NCI-H748 (cell line): Measurements from ENCODE around the gene CCDC88C.
"Not testable (repeated sequence)": the region's sequence is repeated elsewhere in the genome, so short reads cannot be mapped to it uniquely, and the experiment has no call there.

Experiments
- DNase-seq: peaks from one replicate; lab custom pipeline; 2025; ENCODE audit not compliant: unreplicated experiment; lab: John Stamatoyannopoulos, UW

Gene CCDC88C

DNA sequence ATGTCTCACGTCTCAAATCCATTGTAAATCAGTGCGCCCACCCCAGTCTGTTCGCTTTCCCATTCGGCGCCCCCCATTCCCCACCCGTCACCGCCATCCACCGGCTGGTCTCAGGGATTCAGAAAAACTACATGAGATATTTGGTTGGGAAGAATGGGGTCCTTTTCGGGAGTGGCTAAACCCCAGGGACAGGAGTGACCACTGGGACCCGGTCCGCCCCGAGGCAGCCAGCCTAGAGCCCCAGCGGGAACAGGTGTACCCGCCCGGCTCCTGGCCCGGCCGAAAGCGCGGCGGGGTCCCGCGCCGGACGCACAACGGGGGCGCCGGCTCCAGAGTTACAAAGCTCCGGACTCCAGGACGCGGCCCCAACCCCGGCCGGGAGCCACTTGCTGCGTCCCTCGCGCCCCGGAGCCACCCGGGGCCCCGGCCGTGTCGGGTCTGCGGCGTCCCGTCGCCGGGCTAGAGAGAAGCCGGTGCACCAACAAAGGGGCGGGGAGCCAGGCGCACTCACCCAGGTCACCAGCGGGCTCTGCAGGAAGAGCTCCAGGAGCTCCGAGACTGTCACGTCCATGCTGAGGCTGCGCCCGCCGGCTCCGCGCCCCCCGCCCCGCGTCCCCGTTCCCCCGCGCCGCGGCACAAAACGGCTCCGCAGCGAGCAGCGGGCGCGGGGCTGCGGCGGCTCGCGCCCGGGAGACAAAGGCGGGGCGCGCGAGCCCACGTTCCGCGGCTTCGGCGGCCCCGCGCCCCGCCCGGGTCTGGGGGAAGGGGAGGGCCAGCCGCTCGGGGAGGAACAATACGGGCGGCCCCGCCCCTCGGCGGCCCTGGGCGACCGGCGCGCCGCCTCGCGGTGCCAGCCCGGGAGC, at the start of gene CCDC88C:
Gene CCDC88C, minus strand, starts transcription at position 701 of the 863 bp plus-strand sequence. Its CDS starts 130 bp downstream, at position 571.
- DNase-seq: peak; percentile 87

GRCh38 chr14:91466192-91466591, 48.6 kb upstream of the CCDC88C start:
- peak; percentile 64 for DNase-seq

GRCh38 chr14:91464615-91465205, 47.1 kb upstream of the CCDC88C start:
- DNase-seq: no peak

DNA sequence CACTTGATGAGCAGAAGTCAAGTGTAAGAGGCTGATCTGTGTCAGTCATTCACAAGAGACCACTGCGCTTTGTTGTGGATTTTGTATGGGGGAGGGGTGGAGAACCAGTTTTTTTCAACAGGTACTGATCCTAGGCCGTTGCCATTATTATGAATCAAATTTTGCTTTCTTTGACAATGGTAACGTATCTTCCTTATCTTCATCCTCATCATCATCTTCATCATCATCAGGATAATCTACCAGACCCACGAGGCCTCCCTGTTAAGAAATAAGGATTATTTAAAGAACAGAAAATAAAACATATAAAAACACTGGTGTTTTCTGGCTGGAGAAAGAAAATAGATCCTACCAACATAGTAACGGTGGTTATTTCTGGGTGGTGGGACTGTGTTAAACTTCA, 41.0 kb upstream of the CCDC88C start:
- DNase-seq: no peak

GRCh38 chr14:91456283-91456682, 38.7 kb upstream of the CCDC88C start:
- DNase-seq: no peak

GRCh38 chr14:91454580-91454979, 37.0 kb upstream of the CCDC88C start:
- no peak for DNase-seq

DNA sequence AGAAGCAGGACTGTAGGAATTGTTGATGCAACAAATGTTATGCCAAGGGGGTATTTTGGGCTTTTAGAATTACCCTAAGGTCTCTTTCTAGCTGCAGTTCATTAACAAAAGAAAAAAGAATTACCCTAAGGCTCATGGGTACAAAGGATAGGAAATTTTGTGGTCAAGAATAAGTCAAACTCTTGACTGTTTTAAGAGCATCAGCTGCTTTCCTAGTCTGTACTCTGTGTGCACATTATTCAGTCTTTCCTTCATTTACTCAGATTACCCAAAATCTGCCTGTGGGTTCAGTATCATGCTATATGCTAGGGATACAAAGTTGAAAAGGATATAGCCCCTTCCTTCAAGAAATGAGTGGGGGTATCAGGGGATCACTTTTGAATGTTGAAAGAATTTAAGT, 36.5 kb upstream of the CCDC88C start:
- DNase-seq: no peak

- DNase-seq: peak; percentile 16
Measured at GRCh38 chr14:91453744-91454143, 36.1 kb upstream of the CCDC88C start.

GRCh38 chr14:91444335-91445020, 26.9 kb upstream of the CCDC88C start:
- no peak for DNase-seq

DNA sequence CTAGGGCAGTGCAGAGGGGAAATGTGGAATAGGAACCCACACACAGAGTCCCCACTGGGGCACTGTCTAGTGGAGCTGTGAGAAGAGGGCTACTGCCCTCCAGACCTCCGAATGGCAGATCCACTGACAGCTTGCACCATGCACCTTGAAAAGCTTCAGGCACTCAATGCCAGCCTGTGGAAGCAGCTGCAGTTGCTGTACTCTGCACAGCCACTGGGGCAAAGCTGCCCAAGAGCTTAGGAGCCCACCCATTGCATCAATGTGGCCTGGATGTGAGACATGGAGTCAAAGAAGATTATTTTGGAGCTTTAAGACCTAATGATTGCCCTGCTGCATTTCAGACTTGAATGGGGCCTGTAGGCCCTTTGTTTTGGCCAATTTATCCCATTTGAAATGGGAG, 21.7 kb upstream of the CCDC88C start:
- DNase-seq: no peak

- no peak for DNase-seq
Measured at GRCh38 chr14:91438845-91439244, 21.2 kb upstream of the CCDC88C start.

DNA sequence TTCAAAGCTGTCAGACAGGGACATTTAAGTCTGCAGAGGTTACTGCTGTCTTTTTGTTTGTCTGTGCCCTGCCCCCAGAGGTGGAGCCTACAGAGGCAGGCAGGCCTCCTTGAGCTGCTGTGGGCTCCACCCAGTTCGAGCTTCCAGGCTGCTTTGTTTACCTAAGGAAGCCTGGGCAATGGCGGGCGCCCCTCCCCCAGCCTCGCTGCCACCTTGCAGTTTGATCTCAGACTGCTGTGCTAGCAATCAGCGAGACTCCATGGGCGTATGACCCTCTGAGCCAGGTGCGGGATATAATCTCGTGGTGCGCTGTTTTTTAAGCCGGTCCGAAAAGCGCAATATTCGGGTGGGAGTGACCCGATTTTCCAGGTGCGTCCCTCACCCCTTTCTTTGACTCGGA, 18.6 kb upstream of the CCDC88C start:
- DNase-seq: not testable (repeated sequence)

GRCh38 chr14:91429385-91429784, 11.8 kb upstream of the CCDC88C start:
- DNase-seq: no peak

DNA sequence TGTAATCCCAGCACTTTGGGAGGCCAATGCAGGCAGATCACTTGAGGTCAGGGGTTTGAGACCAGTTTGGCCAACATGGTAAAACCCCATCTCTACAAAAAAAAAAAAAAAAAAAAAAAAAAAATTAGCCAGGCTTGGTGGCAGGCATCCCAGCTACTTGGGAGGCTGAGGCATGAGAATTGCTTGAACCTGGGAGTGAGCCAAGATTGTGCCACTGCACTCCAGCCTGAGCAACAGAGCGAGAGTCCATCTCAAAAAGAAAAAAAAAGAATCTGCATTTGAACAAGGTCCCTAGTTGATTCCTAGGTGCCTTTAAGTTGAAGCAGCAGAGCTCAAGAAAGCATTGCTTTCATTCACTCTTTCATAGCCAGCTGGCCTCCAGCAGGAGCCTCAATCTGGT, 11.3 kb upstream of the CCDC88C start:
- DNase-seq: not testable (repeated sequence)

- not testable (repeated sequence) for DNase-seq
Measured at GRCh38 chr14:91425531-91425944, 7.9 kb upstream of the CCDC88C start.

- DNase-seq: no peak
Measured at GRCh38 chr14:91424813-91425530, 7.4 kb upstream of the CCDC88C start.

DNA sequence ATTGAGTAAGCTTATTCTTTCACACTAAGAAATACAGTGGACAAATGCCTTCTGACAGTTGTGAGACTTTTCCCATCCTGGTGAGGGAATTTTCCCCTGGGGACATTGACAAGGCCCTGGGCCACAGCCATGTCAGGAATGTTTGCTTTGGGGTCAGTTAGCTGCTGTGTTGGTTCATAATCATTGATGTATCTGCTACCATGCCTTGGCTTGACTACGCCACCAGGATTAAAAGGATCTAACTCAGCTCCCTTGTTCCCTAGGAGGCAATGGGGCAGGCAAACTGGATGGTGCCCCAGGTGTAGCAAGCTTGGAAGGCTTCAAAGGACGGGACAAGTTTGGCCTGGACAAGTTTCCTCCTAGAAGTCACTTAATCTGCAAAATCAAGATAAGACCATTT, 3.1 kb upstream of the CCDC88C start:
- no peak for DNase-seq

DNA sequence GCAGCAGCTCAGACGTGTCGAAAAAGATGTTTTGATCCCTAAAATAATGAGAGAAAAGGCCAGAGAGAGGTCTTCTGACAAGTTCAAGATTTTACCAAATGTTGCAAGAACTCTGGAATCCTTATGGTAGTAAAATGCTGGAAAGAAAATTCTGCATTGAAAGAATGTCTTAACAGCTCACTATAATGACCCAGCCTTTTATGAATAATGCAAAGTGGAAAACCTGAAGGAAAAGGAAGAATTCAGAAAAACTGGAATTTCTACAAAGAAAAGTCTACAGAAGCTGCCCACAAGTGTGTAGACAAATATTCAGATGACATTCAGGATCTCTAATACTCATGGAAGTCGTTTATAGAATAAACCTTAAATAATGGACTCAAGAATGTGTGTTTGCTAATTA, 1.8 kb upstream of the CCDC88C start:
- DNase-seq: no peak

DNA sequence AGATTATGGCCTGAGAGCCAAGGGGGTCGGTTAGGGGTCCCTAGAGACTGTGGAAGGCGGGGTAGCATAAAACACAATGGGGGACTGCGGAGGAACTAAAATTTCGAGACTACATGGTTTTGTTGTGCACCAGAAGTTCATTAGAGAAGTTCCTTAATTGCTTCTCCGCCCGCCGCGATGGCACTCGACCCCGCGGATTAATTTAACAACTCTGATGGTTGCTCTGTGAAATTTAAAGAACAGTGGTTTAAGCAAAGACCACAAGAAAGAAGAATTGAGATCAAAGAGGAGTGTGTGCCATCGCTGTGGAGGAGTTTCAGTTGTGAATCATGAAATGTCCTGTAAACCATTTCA, 1.4 kb upstream of the CCDC88C start:
- DNase-seq: no peak

DNA sequence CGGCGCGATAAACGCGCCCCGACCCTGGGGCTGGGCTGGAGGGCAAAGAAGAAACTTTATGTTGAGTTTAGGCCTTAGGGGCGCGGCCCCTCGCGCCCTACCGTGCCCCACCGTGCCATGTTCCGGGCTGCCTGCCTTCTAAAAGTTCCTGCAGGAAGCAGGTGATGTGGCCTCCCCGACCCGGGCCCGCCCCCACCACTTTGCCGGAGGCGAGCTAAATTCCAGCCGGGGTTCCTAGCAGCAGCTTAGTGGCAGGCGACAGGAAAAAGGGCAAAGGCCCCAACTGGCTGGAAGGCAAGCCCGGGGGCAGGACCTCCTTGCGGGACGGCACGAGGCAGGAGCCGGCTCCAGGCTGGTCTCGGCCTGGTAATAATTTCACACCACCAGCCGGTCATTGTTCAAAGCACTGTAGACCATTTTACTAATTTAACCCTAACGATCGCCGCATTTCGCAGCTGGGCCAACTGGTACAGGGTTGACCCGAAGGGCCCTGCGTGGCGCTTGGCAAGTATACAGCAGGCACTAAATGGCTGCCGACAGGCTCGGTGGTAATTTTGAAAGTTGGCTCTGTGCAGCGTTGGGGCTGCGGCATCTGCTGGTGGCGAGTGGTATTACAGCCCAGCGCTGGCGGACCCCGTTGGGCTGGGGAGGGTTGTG, 895 bp upstream of the CCDC88C start:
- DNase-seq: peak; percentile 80

DNA sequence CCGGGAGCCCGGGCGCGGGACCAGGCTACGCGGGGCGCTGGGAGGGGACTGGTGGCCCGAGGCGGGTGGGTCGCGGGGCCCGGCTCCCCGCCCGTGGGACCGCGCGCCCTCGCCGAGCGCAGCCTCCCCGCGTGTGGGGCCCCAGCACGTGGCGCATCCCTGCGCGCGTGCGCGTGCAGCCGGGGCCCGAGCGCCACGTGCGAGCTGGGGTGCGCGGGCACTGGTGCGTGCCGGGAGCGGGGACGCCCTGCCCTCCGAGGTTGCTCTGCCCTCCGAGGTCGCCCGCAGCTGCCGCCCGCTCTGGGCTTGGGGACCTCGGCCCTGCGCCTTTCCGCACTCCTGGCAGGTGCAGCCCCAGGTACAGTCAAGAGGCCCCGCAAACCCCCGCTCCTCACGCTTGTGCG, 365 bp upstream of the CCDC88C start:
- DNase-seq: peak; percentile 87
